Measurements from ENCODE around the gene PAX7. TPM values are rescaled to one million over a fixed set of nuclear protein-coding genes. Genes with fewer than 3 reads are reported as not detected.
"Not testable (repeated sequence)": the region's sequence is repeated elsewhere in the genome, so short reads cannot be mapped to it uniquely, and the experiment has no call there.

PAX7 gene
- total RNA-seq, 2 experiments from 2014 or later, result not detected

DNA sequence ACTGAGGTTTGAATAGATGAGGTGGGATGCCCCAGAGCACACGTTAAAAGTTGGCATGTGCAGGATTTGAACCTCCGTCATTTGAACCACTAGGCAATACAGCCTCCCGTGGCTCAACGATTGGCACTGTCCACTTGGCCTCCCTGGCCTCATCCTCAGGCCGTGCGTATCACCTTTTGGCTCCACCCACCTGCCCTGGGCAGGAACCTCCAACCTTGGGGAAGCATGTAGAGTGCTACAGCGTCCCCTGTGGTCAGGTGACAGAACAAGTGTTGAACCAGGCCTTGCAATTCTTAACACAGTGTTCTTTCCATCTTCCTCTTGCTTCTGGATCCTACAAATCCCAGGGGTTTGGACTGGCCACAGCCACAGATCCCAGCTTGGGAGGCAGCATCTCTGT, 112.6 kb downstream of the PAX7 start:
- Histone ChIP-seq H3K4me3 (ENCODE audit: low read length) (no peak overlapping the region), H3K27me3 (ENCODE audit: control insufficient read depth in 1 of 2, insufficient read depth in 2 of 2, low read length in 2 of 2) (peaks cover 7 to 15% of the 10 kb centered on the region in 2 experiments), H3K9me3 (ENCODE audit: control insufficient read depth in 1 of 2, insufficient read depth in 1 of 2, low read length in 2 of 2) (peaks cover 0 to 4% of the 10 kb centered on the region in 2 experiments), H3K4me1 (ENCODE audit: insufficient read depth, low read length) (no peaks in the 10 kb centered on the region), H3K27ac (ENCODE audit: low read depth in 1 of 2, low read length in 2 of 2) (no peak overlapping the region), H3K36me3 (ENCODE audit: insufficient read depth, low read length) (no peaks in the 10 kb centered on the region)
- H3K4me3 Mint-ChIP-seq, result no peak overlapping the region
- intact Hi-C loops (cut with DNase I, micrococcal nuclease), result no loop called here
- TF ChIP-seq CTCF (IDR thresholded peaks at IDR 0.05), result no peak
- ChIA-PET CTCF (no interaction called here), POLR2A (no interaction called here)
- ATAC-seq (ENCODE audit: poor library complexity) (no peak), DNase-seq (no peak)
- no peak overlapping the region for H3K27ac Mint-ChIP-seq
- H3K27me3 Mint-ChIP-seq, result peaks cover 55% of the 10 kb centered on the region
- H3K4me1 Mint-ChIP-seq (ENCODE audit: low read depth), result no peaks in the 10 kb centered on the region
- H3K9me3 Mint-ChIP-seq, result no peaks in the 10 kb centered on the region
- H3K36me3 Mint-ChIP-seq (ENCODE audit: low read depth), result no peaks in the 10 kb centered on the region

- intact Hi-C loops (cut with DNase I, micrococcal nuclease); H3K9me3 Mint-ChIP-seq; H3K4me1 ChIP-seq (ENCODE audit: insufficient read depth, low read length); H3K36me3 Mint-ChIP-seq (ENCODE audit: low read depth); POLR2A ChIA-PET; DNase-seq; H3K27ac Mint-ChIP-seq; H3K4me3 Mint-ChIP-seq; H3K4me3 ChIP-seq (ENCODE audit: low read length); H3K27ac ChIP-seq (ENCODE audit: low read depth in 1 of 2, low read length in 2 of 2); H3K9me3 ChIP-seq (ENCODE audit: control insufficient read depth in 1 of 2, insufficient read depth in 1 of 2, low read length in 2 of 2); H3K36me3 ChIP-seq (ENCODE audit: insufficient read depth, low read length); ATAC-seq (ENCODE audit: poor library complexity); CTCF ChIA-PET; H3K4me1 Mint-ChIP-seq (ENCODE audit: low read depth): not testable (repeated sequence)
- H3K27me3 ChIP-seq (ENCODE audit: control insufficient read depth in 1 of 2, insufficient read depth in 2 of 2, low read length in 2 of 2), result peaks cover 7 to 16% of the 10 kb centered on the region in 2 experiments
- peaks cover 54% of the 10 kb centered on the region for H3K27me3 Mint-ChIP-seq
These were observed 113.7 kb downstream of the PAX7 start for GRCh38 chr1:18744381-18744780.

- Histone ChIP-seq H3K27me3 (ENCODE audit: control insufficient read depth in 1 of 2, insufficient read depth in 2 of 2, low read length in 2 of 2) (peaks cover 17 to 27% of the 10 kb centered on the region in 2 experiments), H3K27ac (ENCODE audit: low read depth in 1 of 2, low read length in 2 of 2) (no peak overlapping the region), H3K4me1 (ENCODE audit: insufficient read depth, low read length) (no peaks in the 10 kb centered on the region), H3K36me3 (ENCODE audit: insufficient read depth, low read length) (no peaks in the 10 kb centered on the region), H3K4me3 (ENCODE audit: low read length) (no peak overlapping the region), H3K9me3 (ENCODE audit: control insufficient read depth in 1 of 2, insufficient read depth in 1 of 2, low read length in 2 of 2) (no peaks in the 10 kb centered on the region)
- intact Hi-C loops (cut with DNase I, micrococcal nuclease), result no loop called here
- Mint-ChIP-seq H3K9me3 (no peaks in the 10 kb centered on the region), H3K27ac (no peak overlapping the region), H3K4me1 (ENCODE audit: low read depth) (no peaks in the 10 kb centered on the region), H3K27me3 (peaks cover 56% of the 10 kb centered on the region), H3K4me3 (no peak overlapping the region), H3K36me3 (ENCODE audit: low read depth) (no peaks in the 10 kb centered on the region)
- ChIA-PET CTCF (no interaction called here), POLR2A (no interaction called here)
- no peak for TF ChIP-seq CTCF (IDR thresholded peaks at IDR 0.05)
- ATAC-seq (ENCODE audit: poor library complexity) (no peak), DNase-seq (no peak)
These were observed 116.3 kb downstream of the PAX7 start for GRCh38 chr1:18746981-18747380.

- H3K9me3 ChIP-seq (ENCODE audit: control insufficient read depth in 1 of 2, insufficient read depth in 1 of 2, low read length in 2 of 2), result no peaks in the 10 kb centered on the region
- Mint-ChIP-seq H3K9me3 (peaks cover 1% of the 10 kb centered on the region), H3K36me3 (ENCODE audit: low read depth) (no peaks in the 10 kb centered on the region), H3K4me1 (ENCODE audit: low read depth) (no peaks in the 10 kb centered on the region), H3K4me3 (no peak overlapping the region), H3K27me3 (peaks cover 63% of the 10 kb centered on the region), H3K27ac (no peak overlapping the region)
- no peak overlapping the region for H3K4me3 ChIP-seq (ENCODE audit: low read length)
- DNase-seq (no peak), ATAC-seq (ENCODE audit: poor library complexity) (no peak)
- H3K4me1 ChIP-seq (ENCODE audit: insufficient read depth, low read length), result no peaks in the 10 kb centered on the region
- no peak for TF ChIP-seq CTCF (IDR thresholded peaks at IDR 0.05)
- ChIA-PET POLR2A (no interaction called here), CTCF (no interaction called here)
- intact Hi-C loops (cut with DNase I, micrococcal nuclease), result no loop called here
- no peaks in the 10 kb centered on the region for H3K36me3 ChIP-seq (ENCODE audit: insufficient read depth, low read length)
- H3K27me3 ChIP-seq (ENCODE audit: control insufficient read depth in 1 of 2, insufficient read depth in 2 of 2, low read length in 2 of 2), result peaks cover 17 to 29% of the 10 kb centered on the region in 2 experiments
- no peak overlapping the region for H3K27ac ChIP-seq (ENCODE audit: low read depth in 1 of 2, low read length in 2 of 2)
These were observed 117.0 kb downstream of the PAX7 start for GRCh38 chr1:18747671-18748070.
